RWPE1 (cell line): ENCODE data around the gene TTC3.
A peak's percentile ranks its signal among the peaks of the same experiment; 100 is the strongest.

Experiments
- CTCF ChIA-PET: fragments of 350-600 bp; sonication (Branson Sonifier 250); formaldehyde crosslinking; extraction: SDS; loops from one replicate; lab custom pipeline; 2021; lab: Yijun Ruan, JAX
- POLR2A ChIA-PET: fragments of 400-600 bp; formaldehyde crosslinking; extraction: SDS; loops from one replicate; lab custom pipeline; 2020; ENCODE audit warnings: antibody characterized with exemption; ENCODE audit not compliant: low non-redundant PET; lab: Yijun Ruan, JAX
- DNase-seq: peaks from one replicate; pipeline ENCODE4 v3.0.0; 2012; ENCODE audit warnings: low spot score
- H3K27ac ChIP-seq: fragments of 450-650 bp; 2 replicates; pipeline ENCODE4 v1.5.1; 2017
- TF ChIP-seq, protein P1 (sequence below): fragments of 450-650 bp; conservative IDR thresholded peaks from 2 replicates; pipeline ENCODE4 v1.5.1; 2017; ENCODE audit warnings: low read depth, mild to moderate bottlenecking

Gene TTC3

DNA sequence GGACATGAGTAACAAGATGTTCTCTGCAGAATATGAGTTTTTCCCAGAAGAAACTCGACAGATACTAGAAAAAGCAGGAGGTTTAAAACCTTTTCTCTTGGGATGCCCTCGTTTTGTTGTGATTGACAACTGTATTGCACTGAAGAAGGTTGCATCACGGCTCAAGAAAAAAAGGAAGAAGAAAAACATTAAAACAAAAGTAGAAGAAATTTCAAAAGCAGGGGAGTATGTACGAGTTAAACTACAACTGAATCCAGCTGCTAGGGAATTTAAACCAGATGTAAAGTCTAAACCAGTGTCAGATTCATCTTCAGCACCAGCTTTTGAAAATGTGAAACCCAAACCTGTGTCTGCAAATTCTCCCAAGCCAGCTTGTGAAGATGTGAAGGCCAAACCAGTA, 92.5 kb downstream of the TTC3 start:
- DNase-seq, result no peak
- POLR2A ChIA-PET, result no interaction called here
- CTCF ChIA-PET, result no interaction called here
- no peak overlapping the region for H3K27ac ChIP-seq
- TF ChIP-seq, protein P1, sequence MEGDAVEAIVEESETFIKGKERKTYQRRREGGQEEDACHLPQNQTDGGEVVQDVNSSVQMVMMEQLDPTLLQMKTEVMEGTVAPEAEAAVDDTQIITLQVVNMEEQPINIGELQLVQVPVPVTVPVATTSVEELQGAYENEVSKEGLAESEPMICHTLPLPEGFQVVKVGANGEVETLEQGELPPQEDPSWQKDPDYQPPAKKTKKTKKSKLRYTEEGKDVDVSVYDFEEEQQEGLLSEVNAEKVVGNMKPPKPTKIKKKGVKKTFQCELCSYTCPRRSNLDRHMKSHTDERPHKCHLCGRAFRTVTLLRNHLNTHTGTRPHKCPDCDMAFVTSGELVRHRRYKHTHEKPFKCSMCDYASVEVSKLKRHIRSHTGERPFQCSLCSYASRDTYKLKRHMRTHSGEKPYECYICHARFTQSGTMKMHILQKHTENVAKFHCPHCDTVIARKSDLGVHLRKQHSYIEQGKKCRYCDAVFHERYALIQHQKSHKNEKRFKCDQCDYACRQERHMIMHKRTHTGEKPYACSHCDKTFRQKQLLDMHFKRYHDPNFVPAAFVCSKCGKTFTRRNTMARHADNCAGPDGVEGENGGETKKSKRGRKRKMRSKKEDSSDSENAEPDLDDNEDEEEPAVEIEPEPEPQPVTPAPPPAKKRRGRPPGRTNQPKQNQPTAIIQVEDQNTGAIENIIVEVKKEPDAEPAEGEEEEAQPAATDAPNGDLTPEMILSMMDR, result no peak

DNA sequence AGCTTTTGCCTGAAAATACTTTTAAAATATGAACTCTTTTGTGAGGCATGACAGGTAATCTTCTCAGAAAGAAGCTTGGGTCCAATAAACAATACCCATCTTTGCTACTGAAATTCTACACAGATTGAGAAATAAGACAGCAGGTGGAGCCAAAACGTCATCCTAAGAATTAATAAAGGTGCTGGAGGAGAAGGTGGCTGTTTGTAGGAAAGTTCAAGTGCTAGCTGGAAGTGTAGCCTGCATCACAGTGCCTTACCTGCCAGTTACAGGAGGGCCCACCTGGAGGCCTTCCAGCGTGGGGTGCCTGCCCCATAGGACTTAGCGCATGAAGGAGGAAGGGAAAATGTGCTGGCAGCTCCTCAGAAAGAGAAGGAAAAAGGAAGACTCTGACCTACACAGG, 93.7 kb downstream of the TTC3 start:
- no peak overlapping the region for H3K27ac ChIP-seq
- TF ChIP-seq, protein P1, result peak; percentile 9; the same call in 1 of the 2 replicates
- peak; percentile 7 for DNase-seq
- ChIA-PET POLR2A (no interaction called here), CTCF (interaction anchor here (0.6 kb wide), 1 partner anchor 291 kb away, joined by 4 read pairs; no protein-coding TSS in a partner anchor)

DNA sequence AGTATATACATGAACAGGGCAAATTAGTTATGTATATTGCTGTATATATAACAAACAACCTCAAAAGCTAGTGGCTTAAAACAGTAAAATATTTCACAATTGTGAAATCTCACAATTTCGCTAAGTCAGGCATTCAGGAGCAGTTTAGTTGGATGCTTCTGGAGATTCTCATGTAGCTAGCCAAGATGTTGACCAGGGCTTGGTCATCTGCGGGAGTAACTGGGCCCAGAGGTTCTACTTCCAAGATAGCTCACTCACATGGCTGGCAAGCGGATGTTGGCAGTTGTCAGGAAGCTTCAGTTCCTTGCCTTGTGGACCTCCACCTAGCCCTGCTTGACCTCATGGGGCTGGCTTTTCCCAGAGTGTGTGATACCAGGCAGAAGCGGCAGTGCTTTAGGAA, 95.6 kb downstream of the TTC3 start:
- POLR2A ChIA-PET, result no interaction called here
- CTCF ChIA-PET, result interaction anchor here (0.6 kb wide), 1 partner anchor 312 kb away, joined by 3 read pairs; no protein-coding TSS in a partner anchor
- H3K27ac ChIP-seq, result no peak overlapping the region
- DNase-seq, result no peak
- TF ChIP-seq, protein P1, result no peak

DNA sequence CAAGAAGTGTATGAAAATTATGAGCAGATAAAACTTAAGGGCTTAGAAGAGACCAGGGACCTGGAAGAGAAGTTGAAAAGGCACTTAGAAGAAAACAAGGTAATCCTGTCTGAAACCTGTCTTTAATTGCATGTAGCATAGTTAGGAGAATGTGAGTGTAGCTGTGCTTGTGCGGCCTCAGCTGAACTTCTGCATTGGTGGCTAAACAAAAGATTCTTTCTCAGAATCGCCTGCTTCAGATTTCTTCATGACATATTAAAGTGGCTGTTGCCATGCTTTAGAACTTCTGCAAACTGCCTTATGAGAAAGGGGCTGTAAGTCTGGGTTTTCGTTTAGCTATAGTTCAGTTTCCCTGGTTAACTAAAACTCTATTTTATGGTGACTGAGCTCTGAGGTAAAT, 99.6 kb downstream of the TTC3 start:
- POLR2A ChIA-PET, result no interaction called here
- no peak for DNase-seq
- CTCF ChIA-PET, result no interaction called here
- no peak overlapping the region for H3K27ac ChIP-seq
- TF ChIP-seq, protein P1, result no peak

DNA sequence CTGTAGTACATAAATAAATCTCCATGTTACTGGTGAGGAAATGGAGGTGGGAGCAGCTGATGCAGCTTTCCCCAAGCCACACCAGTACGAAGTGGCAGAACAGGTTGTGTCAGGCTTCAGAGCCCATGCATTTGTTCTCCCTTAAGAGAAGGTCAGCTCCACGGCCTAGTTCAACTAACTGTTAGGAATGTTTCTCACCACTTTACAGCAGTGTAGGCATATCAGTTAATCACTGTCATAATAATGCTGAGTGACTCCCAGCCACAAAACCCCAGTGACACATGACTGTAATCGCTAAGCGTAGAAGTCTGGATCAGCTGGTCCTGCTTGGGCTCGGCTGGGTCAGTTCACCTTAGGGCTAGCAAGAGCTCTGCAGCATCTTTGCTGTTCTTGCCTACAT, 103.7 kb downstream of the TTC3 start:
- DNase-seq, result no peak
- no peak overlapping the region for H3K27ac ChIP-seq
- CTCF ChIA-PET, result interaction anchor here (0.6 kb wide), 1 partner anchor 188 kb away, joined by 3 read pairs; no protein-coding TSS in a partner anchor
- POLR2A ChIA-PET, result no interaction called here
- TF ChIP-seq, protein P1, result no peak

DNA sequence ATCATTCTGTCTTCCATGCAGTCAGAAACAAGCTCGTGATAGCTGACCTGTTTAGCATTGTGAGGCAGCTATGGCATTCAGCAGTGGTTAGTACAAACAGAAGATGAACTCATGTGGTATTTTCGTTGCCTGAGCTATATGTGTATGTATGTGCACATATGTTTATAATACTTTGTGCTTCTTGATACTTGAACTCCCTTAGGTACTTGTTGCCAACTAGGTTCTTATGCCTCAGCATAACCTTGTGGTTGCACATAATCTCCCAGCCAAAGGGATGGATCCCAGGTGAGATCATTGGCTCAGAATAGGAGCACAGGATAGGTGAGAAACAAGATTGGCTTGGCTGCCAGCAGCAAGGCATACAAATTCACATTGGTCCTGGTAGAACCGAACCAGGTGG, 108.0 kb downstream of the TTC3 start:
- POLR2A ChIA-PET, result no interaction called here
- no peak overlapping the region for H3K27ac ChIP-seq
- CTCF ChIA-PET, result no interaction called here

More for the DNA sequence above, 108.0 kb downstream of the TTC3 start:
- TF ChIP-seq, protein P1, result no peak
- DNase-seq, result no peak
